Measurements from ENCODE around the gene CDH24. TPM values are rescaled to one million over a fixed set of nuclear protein-coding genes. Genes with fewer than 3 reads are reported as not detected.

The CDH24 gene
- total and polyA plus RNA-seq, 2 of the 8 experiments (the other 6 are each of a cell fraction or from before 2014, with no cell fraction given) = 18.1 to 27.6 TPM

- Histone ChIP-seq H3K27ac (ENCODE audit: low read depth, low read length) (no peak overlapping the region), H2BK20ac (ENCODE audit: low read length) (no peak overlapping the region), H2AFZ (ENCODE audit: low read length) (no peak overlapping the region), H3K27me3 (replicated peaks in 1 of 4; ENCODE audit: control insufficient read depth in 3 of 4, extremely low read depth in 1 of 4, insufficient read depth in 3 of 4, low read length in 3 of 4) (no peaks in the 10 kb centered on the region), H3K4me3 (ENCODE audit: extremely low read depth in 1 of 4, insufficient read depth in 2 of 4, low read depth in 3 of 4, low read length in 4 of 4) (no peak overlapping the region), H4K91ac (replicated peaks; ENCODE audit: insufficient read length, low read length) (no peak overlapping the region), H2AK5ac (ENCODE audit: low read depth, low read length) (no peak overlapping the region; the same call in 1 of the 2 replicates), H3K79me2 (ENCODE audit: control insufficient read depth in 1 of 2, insufficient read depth in 2 of 2, low read length in 2 of 2) (no peaks in the 10 kb centered on the region), H2BK12ac (ENCODE audit: low read depth, low read length) (no peak overlapping the region), H4K8ac (ENCODE audit: extremely low read depth, insufficient read depth, low read length) (no peak overlapping the region), H3K4ac (replicated peaks; ENCODE audit: insufficient read length, low read depth, low read length) (no peak overlapping the region), H2BK15ac (ENCODE audit: low read length) (no peak overlapping the region), H3K23me2 (ENCODE audit: low read depth, low read length) (no peaks in the 10 kb centered on the region), H3K9me3 (ENCODE audit: insufficient read depth in 2 of 2, low read depth in 1 of 2, low read length in 1 of 2) (no peaks in the 10 kb centered on the region), H3K18ac (ENCODE audit: extremely low read depth, low read length) (no peak overlapping the region), H3K56ac (replicated peaks; ENCODE audit: insufficient read length, low read depth, low read length) (no peak overlapping the region), H3K79me1 (ENCODE audit: low read depth, low read length) (no peaks in the 10 kb centered on the region; the same call in 1 of the 2 replicates), H3K4me2 (ENCODE audit: insufficient read depth in 1 of 2, low read depth in 2 of 2, low read length in 2 of 2) (no peak overlapping the region), H3K9ac (replicated peaks in 1 of 4; ENCODE audit: extremely low read depth in 1 of 4, low read depth in 3 of 4, low read length in 3 of 4) (no peak overlapping the region), H3K23ac (ENCODE audit: insufficient read length) (no peak overlapping the region), H3K36me3 (ENCODE audit: control insufficient read depth in 2 of 4, insufficient read depth in 4 of 4, low read length in 3 of 4) (peaks cover 0 to 10% (median 2%) of the 10 kb centered on the region in 4 experiments; a peak in 5 of 8 replicates), H4K5ac (ENCODE audit: insufficient read length, low read depth, low read length) (no peak overlapping the region), H3K4me1 (replicated peaks in 1 of 4; ENCODE audit: control insufficient read depth in 3 of 4, insufficient read depth in 4 of 4, low read length in 3 of 4) (peaks cover 0 to 7% (median 0%) of the 10 kb centered on the region in 4 experiments; a peak in 1 of 7 replicates), H3K14ac (ENCODE audit: insufficient read length) (no peak overlapping the region), H2BK5ac (ENCODE audit: low read depth, low read length) (no peak overlapping the region), H4K20me1 (replicated peaks in 1 of 2; ENCODE audit: control insufficient read depth in 1 of 2, insufficient read depth in 2 of 2, low read length in 2 of 2) (no peaks in the 10 kb centered on the region), H2BK120ac (replicated peaks; ENCODE audit: low read depth, low read length) (no peak overlapping the region)
- ChIA-PET POLR2A (ENCODE audit: partially characterized antibody) (interaction anchor here (0.6 to 2.3 kb wide), 7 partner anchors 10 to 115 kb away, joined by 3 to 5 read pairs (median 4); partner anchors contain the start of genes PRMT5 and PSMB5), CTCF (ENCODE audit: partially characterized antibody) (interaction anchor here (0.6 to 29.2 kb wide), 6 partner anchors 13 to 486 kb away, joined by 3 to 785 read pairs (median 3); partner anchors contain the start of genes AJUBA and RBM23)
- FAIRE-seq (no peak), DNase-seq (ENCODE audit: low read depth in 1 of 2, low spot score in 2 of 2) (no peak)
- 88% methylated on average over 8 of the region's 8 CpGs; no CpG with 5 or more reads in 1 of the 2 experiments for WGBS, 2 experiments (ENCODE audit: extremely low coverage in 1 of 2, insufficient coverage in 1 of 2, insufficient read length in 1 of 2, insufficient replicate concordance in 2 of 2, low coverage in 1 of 2, low lambda C conversion rate in 2 of 2, missing lambda C conversion rate in 1 of 2)
- TF ChIP-seq GTF2F1 (IDR thresholded peaks at IDR 0.05; ENCODE audit: borderline replicate concordance, low read depth, low read length) (no peak), RAD21 (IDR thresholded peaks at IDR 0.05 in 1 of 2, conservative IDR thresholded peaks at IDR 0.05 in 1 of 2; ENCODE audit: low read depth in 2 of 2, low read length in 2 of 2) (no peak), EGR1 (IDR thresholded peaks at IDR 0.05; ENCODE audit: borderline replicate concordance, low read depth, low read length) (no peak), BRCA1 (IDR thresholded peaks at IDR 0.05; ENCODE audit: low read depth, low read length) (no peak), RXRA (IDR thresholded peaks at IDR 0.05; ENCODE audit: insufficient read depth, low read depth, low read length) (no peak), CTBP2 (IDR thresholded peaks at IDR 0.05; ENCODE audit: borderline replicate concordance, insufficient read depth, insufficient read length, low read length) (no peak), SP4 (IDR thresholded peaks at IDR 0.05; ENCODE audit: low read length) (no peak), HDAC6 (IDR thresholded peaks at IDR 0.05; ENCODE audit: low read depth, low read length) (no peak), BACH1 (IDR thresholded peaks at IDR 0.05; ENCODE audit: low read length) (no peak), NANOG (IDR thresholded peaks at IDR 0.05; ENCODE audit: insufficient read depth, low read depth, low read length, poor library complexity, severe bottlenecking) (no peak), TCF12 (IDR thresholded peaks at IDR 0.05; ENCODE audit: low read depth, low read length) (no peak), SIRT6 (IDR thresholded peaks at IDR 0.05; ENCODE audit: low read length) (no peak), KDM4A (IDR thresholded peaks at IDR 0.05; ENCODE audit: low read depth, low read length, severe bottlenecking) (no peak), SIX5 (IDR thresholded peaks at IDR 0.05; ENCODE audit: low read depth, low read length) (no peak)
These were observed 12.5 kb downstream of the CDH24 start for GRCh38 chr14:23044840-23045239.

Measured in H1 (cell line).